Transverse colon (tissue), 4 donors: Measurements from ENCODE around the gene CEND1. TPM values are rescaled to one million over a fixed set of nuclear protein-coding genes. Genes with fewer than 3 reads are reported as not detected.

Experiments
- DNase-seq: peaks from one replicate; pipeline ENCODE4 v3.0.0-alpha.2; 2019
- H3K27ac ChIP-seq, 4 donors: fragments of 200-600 bp; sonication (generic); 2 replicates each; pipeline ENCODE4 v1.5.1; 2016 to 2018; ENCODE audit warnings: inconsistent platforms in 4 of 4
- H3K27me3 ChIP-seq: fragments of 200-600 bp; sonication (generic); 2 replicates; pipeline ENCODE4 v1.5.1; 2017; ENCODE audit warnings: inconsistent platforms
- H3K36me3 ChIP-seq, 4 donors: fragments of 200-600 bp; sonication (generic); 2 replicates each; pipeline ENCODE4 v1.5.1; 2017 to 2019; ENCODE audit warnings: inconsistent platforms in 4 of 4
- H3K4me1 ChIP-seq, 4 donors: fragments of 200-600 bp; sonication (generic); 2 replicates each; pipeline ENCODE4 v1.5.1; 2017 to 2020; ENCODE audit warnings: inconsistent platforms in 4 of 4
- H3K4me3 ChIP-seq, 4 donors: fragments of 200-600 bp; sonication (generic); 1 replicate in 1 of 4; 2 replicates in 3 of 4; pipeline versions ENCODE4 v1.5.1 to v1.6.1; 2017 to 2019; ENCODE audit warnings: inconsistent platforms in 4 of 4
- H3K9me3 ChIP-seq, 2 donors: fragments of 200-600 bp; sonication (generic); 2 replicates each; pipeline ENCODE4 v1.5.1; 2017 to 2019; ENCODE audit warnings: inconsistent platforms in 2 of 2
- EP300 ChIP-seq: sonication (generic); formaldehyde crosslinking; IDR thresholded peaks from one replicate; pipeline ENCODE4 v1.6.1; 2017; ENCODE audit warnings: antibody characterized with exemption, low read depth
- POLR2A ChIP-seq: fragments of 450-650 bp; IDR thresholded peaks from one replicate; pipeline ENCODE4 v1.6.1; 2016; ENCODE audit warnings: antibody characterized with exemption, mild to moderate bottlenecking, moderate library complexity
- POLR2AphosphoS5 ChIP-seq, 3 donors: sonication (generic); formaldehyde crosslinking; IDR thresholded peaks; one replicate each; pipeline ENCODE4 v1.6.1; 2016; ENCODE audit warnings: antibody characterized with exemption in 3 of 3
- WGBS, 2 donors: methylation state at CpG; one replicate each; pipeline ENCODE4 v1.1.5; 2018; ENCODE audit warnings: low coverage in 1 of 2; 5-methylcytosine and 5-hydroxymethylcytosine counted together
- in situ Hi-C, 4 donors: fragments of 200-750 bp; cut with MboI; loops; one replicate each; pipeline versions ENCODE4 v1.15.0 to v1.15.1; 2017; ENCODE audit warnings: low sequenced_read_pairs in 3 of 4, low pct_ligation_motif_present in 1 of 4, low pct_unique_long_range_greater_than_20kb in 1 of 4
- intact Hi-C: fragments of 100-400 bp; cut with DNase I; formaldehyde crosslinking; loops from one replicate; pipeline ENCODE4 v1.15.1; 2023; ENCODE audit warnings: low total_unique reads
- total RNA-seq, 4 donors: library from RNA; depleted of rRNA; stranded (reverse); fragments of >200 nt; gene quantifications; one replicate each; pipeline ENCODE4 v1.1.0, GENCODE V29; 2016
- TF ChIP-seq, protein P1 (sequence below), 5 experiments: fragments of 200-600 bp in 3 of 5; fragments of 450-650 bp in 2 of 5; sonication (generic) in 3 of 5; IDR thresholded peaks; 1 replicate in 2 of 5; 2 replicates in 3 of 5; pipeline ENCODE4 v1.5.1; 2016 to 2017; ENCODE audit warnings: antibody characterized with exemption in 5 of 5, inconsistent platforms in 3 of 5, mild to moderate bottlenecking in 2 of 5, moderate library complexity in 1 of 5

CEND1 gene
- total RNA-seq = 1 to 10 TPM in 1 of 4 donors, under 1 TPM in 1, not detected in 2; 0.79 to 1.2 TPM

GRCh38 chr11:789943-790342 is at the start of gene CEND1:
Gene CEND1, minus strand, starts transcription at chr11:790090. Its CDS starts 1,514 bp downstream, at chr11:788576.
- DNase-seq = no peak
- WGBS, 2 donors = 21% methylated on average over 10 of the region's 44 CpGs; no CpG with 5 or more reads in 1 of the 2 donors
- Histone ChIP-seq H3K27ac (no peak within 1 kb of the TSS), H3K4me1 (peaks cover 0 to 13% (median 7%) of the 10 kb centered on the region in 4 donors), H3K27me3 (peaks cover 25% of the 10 kb centered on the region), H3K4me3 (no peak within 1 kb of the TSS), H3K36me3 (no peaks in the 10 kb centered on the region), H3K9me3 (no peaks in the 10 kb centered on the region)
- TF ChIP-seq POLR2AphosphoS5 (IDR thresholded peaks at IDR 0.05) (no peak), POLR2A (no peak), EP300 (no peak)
- TF ChIP-seq, protein P1, sequence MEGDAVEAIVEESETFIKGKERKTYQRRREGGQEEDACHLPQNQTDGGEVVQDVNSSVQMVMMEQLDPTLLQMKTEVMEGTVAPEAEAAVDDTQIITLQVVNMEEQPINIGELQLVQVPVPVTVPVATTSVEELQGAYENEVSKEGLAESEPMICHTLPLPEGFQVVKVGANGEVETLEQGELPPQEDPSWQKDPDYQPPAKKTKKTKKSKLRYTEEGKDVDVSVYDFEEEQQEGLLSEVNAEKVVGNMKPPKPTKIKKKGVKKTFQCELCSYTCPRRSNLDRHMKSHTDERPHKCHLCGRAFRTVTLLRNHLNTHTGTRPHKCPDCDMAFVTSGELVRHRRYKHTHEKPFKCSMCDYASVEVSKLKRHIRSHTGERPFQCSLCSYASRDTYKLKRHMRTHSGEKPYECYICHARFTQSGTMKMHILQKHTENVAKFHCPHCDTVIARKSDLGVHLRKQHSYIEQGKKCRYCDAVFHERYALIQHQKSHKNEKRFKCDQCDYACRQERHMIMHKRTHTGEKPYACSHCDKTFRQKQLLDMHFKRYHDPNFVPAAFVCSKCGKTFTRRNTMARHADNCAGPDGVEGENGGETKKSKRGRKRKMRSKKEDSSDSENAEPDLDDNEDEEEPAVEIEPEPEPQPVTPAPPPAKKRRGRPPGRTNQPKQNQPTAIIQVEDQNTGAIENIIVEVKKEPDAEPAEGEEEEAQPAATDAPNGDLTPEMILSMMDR (IDR thresholded peaks at IDR 0.05) = no peak
- in situ Hi-C loops (no loop called here), intact Hi-C loops (no loop called here)

- H3K27ac ChIP-seq = peak overlapping the region in 3 of 4 donors; percentile 7 to 91 (median 28)
- H3K4me3 ChIP-seq = no peak overlapping the region
- no peaks in the 10 kb centered on the region for H3K9me3 ChIP-seq
- DNase-seq = no peak
- in situ Hi-C loops (no loop called here), intact Hi-C loops (no loop called here)
- TF ChIP-seq POLR2A (no peak), EP300 (no peak)
- TF ChIP-seq, protein P1 (IDR thresholded peaks at IDR 0.05) = no peak
- H3K36me3 ChIP-seq = peaks cover 0 to 16% (median 6%) of the 10 kb centered on the region in 4 donors
- peaks cover 11% of the 10 kb centered on the region for H3K27me3 ChIP-seq
- H3K4me1 ChIP-seq = peaks cover 22 to 88% (median 60%) of the 10 kb centered on the region in 4 donors
- 95% methylated on average over 4 of the region's 5 CpGs; no CpG with 5 or more reads in 1 of the 2 donors for WGBS, 2 donors
Measured at GRCh38 chr11:839280-839623, 49.4 kb upstream of the CEND1 start.

- WGBS, 2 donors = 55% methylated on average over 15 of the region's 17 CpGs; no CpG with 5 or more reads in 1 of the 2 donors
- peak overlapping the region; percentile 7 to 91 (median 32) for H3K27ac ChIP-seq
- H3K36me3 ChIP-seq = peaks cover 0 to 16% (median 6%) of the 10 kb centered on the region in 4 donors
- peaks cover 25 to 87% (median 60%) of the 10 kb centered on the region in 4 donors for H3K4me1 ChIP-seq
- TF ChIP-seq EP300 (no peak), POLR2A (peak; percentile 19), POLR2AphosphoS5 (IDR thresholded peaks at IDR 0.05) (no peak)
- TF ChIP-seq, protein P1 (IDR thresholded peaks at IDR 0.05) = peak in 3 of 5 experiments; percentile 21 to 34 (median 33)
- H3K9me3 ChIP-seq = no peaks in the 10 kb centered on the region
- no peak overlapping the region for H3K4me3 ChIP-seq
- in situ Hi-C loops = no loop called here
- peak; percentile 40 for DNase-seq
- peaks cover 7% of the 10 kb centered on the region for H3K27me3 ChIP-seq
- intact Hi-C loops = no loop called here
Measured at GRCh38 chr11:838441-839279, 48.8 kb upstream of the CEND1 start.

- intact Hi-C loops (no loop called here), in situ Hi-C loops (no loop called here)
- TF ChIP-seq, protein P1 (IDR thresholded peaks at IDR 0.05) = no peak
- TF ChIP-seq EP300 (no peak), POLR2A (no peak), POLR2AphosphoS5 (IDR thresholded peaks at IDR 0.05) (no peak)
- no peak overlapping the region for H3K4me3 ChIP-seq
- H3K27me3 ChIP-seq = no peaks in the 10 kb centered on the region
- H3K4me1 ChIP-seq = peaks cover 29 to 80% (median 55%) of the 10 kb centered on the region in 4 donors
- DNase-seq = no peak
- H3K9me3 ChIP-seq = no peaks in the 10 kb centered on the region
- peak overlapping the region in 3 of 4 donors; percentile 28 to 91 (median 36) for H3K27ac ChIP-seq
- peaks cover 0 to 16% (median 6%) of the 10 kb centered on the region in 4 donors for H3K36me3 ChIP-seq
- 90% methylated on average over 8 of the region's 8 CpGs; no CpG with 5 or more reads in 1 of the 2 donors for WGBS, 2 donors
Measured at GRCh38 chr11:837990-838307, 48.1 kb upstream of the CEND1 start.
